K562 (cell line): ENCODE measurements around the gene EFCAB12. TPM values are rescaled to one million over a fixed set of nuclear protein-coding genes. Genes with fewer than 3 reads are reported as not detected.

Source experiments
- BRF1 ChIP-seq: IDR thresholded peaks from 3 replicates; pipeline ENCODE4 v1.6.1; 2011; ENCODE audit warnings: borderline replicate concordance, mild to moderate bottlenecking; ENCODE audit not compliant: insufficient read length; ENCODE audit errors: extremely low read depth
- CCAR2 ChIP-seq: fragments of 200-400 bp; formaldehyde crosslinking; IDR thresholded peaks from 2 replicates; pipeline ENCODE4 v1.6.1; 2017; ENCODE audit warnings: mild to moderate bottlenecking, low read depth, low read length
- DDX20 ChIP-seq: fragments of 450-650 bp; IDR thresholded peaks from 2 replicates; pipeline ENCODE4 v1.6.1; 2016; ENCODE audit warnings: missing genetic modification characterization, low read depth, mild to moderate bottlenecking, missing compliant biosample characterization, moderate library complexity
- HDAC6 ChIP-seq: IDR thresholded peaks from 2 replicates; pipeline ENCODE4 v1.6.1; 2012; ENCODE audit warnings: low read depth, mild to moderate bottlenecking, control low read depth, inconsistent platforms, low read length, moderate library complexity
- HDAC8 ChIP-seq: fragments of 450-650 bp; IDR thresholded peaks from 2 replicates; pipeline ENCODE4 v1.6.1; 2016; ENCODE audit warnings: mild to moderate bottlenecking, missing genetic modification characterization, moderate library complexity, missing compliant biosample characterization
- ILF3 ChIP-seq: fragments of 450-650 bp; IDR thresholded peaks from 2 replicates; pipeline ENCODE4 v1.6.1; 2018; ENCODE audit warnings: antibody characterized with exemption, mild to moderate bottlenecking, moderate library complexity, borderline replicate concordance
- LEF1 ChIP-seq: fragments of 450-650 bp; IDR thresholded peaks from 2 replicates; pipeline ENCODE4 v1.6.1; 2016; ENCODE audit warnings: mild to moderate bottlenecking
- MTA2 ChIP-seq: fragments of 450-650 bp; IDR thresholded peaks from 2 replicates; pipeline ENCODE4 v1.6.1; 2016; ENCODE audit warnings: low read depth
- NCOA1 ChIP-seq: fragments of 450-650 bp; IDR thresholded peaks from 2 replicates; pipeline ENCODE4 v1.6.1; 2016; ENCODE audit warnings: low read depth
- PCBP1 ChIP-seq: fragments of 200-400 bp; formaldehyde crosslinking; IDR thresholded peaks from 2 replicates; pipeline ENCODE4 v1.6.1; 2018; ENCODE audit warnings: mild to moderate bottlenecking, low read depth, low read length; ENCODE audit not compliant: poor library complexity, severe bottlenecking
- PHB2 ChIP-seq: fragments of 450-650 bp; IDR thresholded peaks from 2 replicates; pipeline ENCODE4 v1.6.1; 2017; ENCODE audit warnings: low read depth
- SMARCA4 ChIP-seq: fragments of 450-650 bp; IDR thresholded peaks from 2 replicates; pipeline ENCODE4 v1.6.1; 2016
- SMARCA5 ChIP-seq: fragments of 450-650 bp; IDR thresholded peaks from 2 replicates; pipeline ENCODE4 v1.6.1; 2016
- ZEB2 ChIP-seq: fragments of 450-650 bp; IDR thresholded peaks from 2 replicates; pipeline ENCODE4 v1.6.1; 2016
- ZNF121 ChIP-seq: sonication (generic); formaldehyde crosslinking; conservative IDR thresholded peaks from 2 replicates; pipeline ENCODE4 v1.8.0; 2022; ENCODE audit warnings: missing genetic modification reagents
- polyA plus RNA-seq, 8 experiments: library from polyadenylated mRNA; depleted of rRNA in 4 of 8; stranded (reverse) in 5 of 8; unstranded in 3 of 8; fragments of >200 nt; fragmentation: Nextera tagmentation in 2 of 8; fragmentation: Illumina TruSeq in 1 of 8; extraction: Ambion mirVana in 2 of 8; extraction: Trizol in 1 of 8; gene quantifications; 2 replicates each; pipeline versions ENCODE4 v1.2.1 to v1.2.3, GENCODE V29; 2011 to 2014; ENCODE audit warnings: inconsistent platforms in 1 of 8, missing spikeins in 1 of 8
- total RNA-seq, 7 experiments: library from RNA; depleted of rRNA in 6 of 7; stranded (reverse); fragments of >200 nt in 6 of 7; fragmentation: Illumina TruSeq in 2 of 7; extraction: Trizol in 2 of 7; gene quantifications; 2 replicates each; pipeline versions ENCODE4 v1.2.1 to v1.2.3, GENCODE V29; 2011 to 2021; ENCODE audit warnings: low replicate concordance in 1 of 7
- TF ChIP-seq, protein P1 (sequence below): fragments of 450-650 bp; formaldehyde crosslinking; IDR thresholded peaks from 2 replicates; pipeline ENCODE4 v1.4.0; 2022; ENCODE audit warnings: missing genetic modification characterization
- TF ChIP-seq, protein P2 (sequence below): sonication (generic); formaldehyde crosslinking; IDR thresholded peaks from 2 replicates; pipeline ENCODE4 v1.4.0; 2020; ENCODE audit warnings: mild to moderate bottlenecking, missing genetic modification reagents
- TF ChIP-seq, protein P3 (sequence below), 2 experiments: fragments of 450-650 bp in 1 of 2; IDR thresholded peaks; 2 replicates each; pipeline ENCODE4 v1.6.1; 2011 to 2017; ENCODE audit warnings: low read depth in 2 of 2, antibody characterized with exemption in 1 of 2, borderline replicate concordance in 1 of 2, low read length in 1 of 2, mild to moderate bottlenecking in 1 of 2, mixed read lengths in 1 of 2; ENCODE audit not compliant: control insufficient read depth in 1 of 2
- TF ChIP-seq, protein P4 (sequence below): fragments of 250-450 bp; sonication (Bioruptor Pico); IDR thresholded peaks from 2 replicates; pipeline ENCODE4 v1.5.0; 2022; ENCODE audit warnings: mild to moderate bottlenecking

EFCAB12 gene
- total and polyA plus RNA-seq, 9 of the 15 experiments (the other 6 are each of a cell fraction or from before 2014, with no cell fraction given), result 0.08 to 0.95 (median 0.56) TPM; not detected in 1

DNA sequence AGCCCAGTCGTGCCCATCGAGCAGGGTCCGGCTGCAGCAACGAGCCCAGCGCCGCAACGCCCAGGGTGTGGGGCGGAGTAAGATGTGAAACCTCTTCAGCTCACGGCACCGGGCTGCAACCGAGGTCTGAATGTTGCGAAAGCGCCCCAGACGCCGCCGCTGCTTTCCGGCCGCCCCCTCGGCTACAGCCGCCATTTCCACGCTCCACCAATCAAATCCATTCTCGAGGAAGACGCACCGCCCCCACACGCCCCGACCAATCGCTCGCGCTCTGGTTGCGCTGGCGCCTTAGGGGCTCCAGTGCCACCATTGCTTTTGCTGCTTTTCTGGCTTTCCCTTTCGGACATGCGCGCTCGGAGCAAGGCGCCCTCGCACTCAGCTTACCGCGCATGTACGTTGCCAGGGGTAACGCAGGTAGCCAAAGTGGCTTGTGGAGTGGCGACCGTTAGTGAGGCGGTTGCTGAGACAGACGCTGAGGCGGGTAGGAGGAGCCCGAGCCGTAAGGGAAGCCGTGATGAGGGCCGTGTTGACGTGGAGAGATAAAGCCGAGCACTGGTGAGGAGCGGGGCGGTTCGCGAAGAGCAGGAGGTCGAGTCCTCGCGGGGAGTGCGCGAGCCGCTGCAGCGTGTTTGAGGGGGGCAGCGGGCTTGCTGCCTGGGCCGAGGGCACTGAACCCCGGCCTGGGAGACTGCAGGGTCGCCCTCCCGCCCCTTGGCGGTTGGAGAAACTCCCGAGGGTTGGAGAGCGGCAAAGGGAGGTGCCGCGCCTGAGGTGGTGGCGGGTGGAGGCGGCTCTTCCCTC is 11.6 kb upstream of the EFCAB12 start, which contains the start of the genes IFT122 and MBD4 (continued):
- TF ChIP-seq, protein P1, sequence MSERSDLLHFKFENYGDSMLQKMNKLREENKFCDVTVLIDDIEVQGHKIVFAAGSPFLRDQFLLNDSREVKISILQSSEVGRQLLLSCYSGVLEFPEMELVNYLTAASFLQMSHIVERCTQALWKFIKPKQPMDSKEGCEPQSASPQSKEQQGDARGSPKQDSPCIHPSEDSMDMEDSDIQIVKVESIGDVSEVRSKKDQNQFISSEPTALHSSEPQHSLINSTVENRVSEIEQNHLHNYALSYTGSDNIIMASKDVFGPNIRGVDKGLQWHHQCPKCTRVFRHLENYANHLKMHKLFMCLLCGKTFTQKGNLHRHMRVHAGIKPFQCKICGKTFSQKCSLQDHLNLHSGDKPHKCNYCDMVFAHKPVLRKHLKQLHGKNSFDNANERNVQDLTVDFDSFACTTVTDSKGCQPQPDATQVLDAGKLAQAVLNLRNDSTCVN, result no peak
- TF ChIP-seq CCAR2, result no peak
- TF ChIP-seq PCBP1, result no peak
- TF ChIP-seq, protein P2, sequence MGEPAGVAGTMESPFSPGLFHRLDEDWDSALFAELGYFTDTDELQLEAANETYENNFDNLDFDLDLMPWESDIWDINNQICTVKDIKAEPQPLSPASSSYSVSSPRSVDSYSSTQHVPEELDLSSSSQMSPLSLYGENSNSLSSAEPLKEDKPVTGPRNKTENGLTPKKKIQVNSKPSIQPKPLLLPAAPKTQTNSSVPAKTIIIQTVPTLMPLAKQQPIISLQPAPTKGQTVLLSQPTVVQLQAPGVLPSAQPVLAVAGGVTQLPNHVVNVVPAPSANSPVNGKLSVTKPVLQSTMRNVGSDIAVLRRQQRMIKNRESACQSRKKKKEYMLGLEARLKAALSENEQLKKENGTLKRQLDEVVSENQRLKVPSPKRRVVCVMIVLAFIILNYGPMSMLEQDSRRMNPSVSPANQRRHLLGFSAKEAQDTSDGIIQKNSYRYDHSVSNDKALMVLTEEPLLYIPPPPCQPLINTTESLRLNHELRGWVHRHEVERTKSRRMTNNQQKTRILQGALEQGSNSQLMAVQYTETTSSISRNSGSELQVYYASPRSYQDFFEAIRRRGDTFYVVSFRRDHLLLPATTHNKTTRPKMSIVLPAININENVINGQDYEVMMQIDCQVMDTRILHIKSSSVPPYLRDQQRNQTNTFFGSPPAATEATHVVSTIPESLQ (CRISPR knock-in tag), result no peak
- TF ChIP-seq MTA2, result no peak
- TF ChIP-seq HDAC6, result no peak
- no peak for TF ChIP-seq PHB2
- TF ChIP-seq HDAC8 (tag), result no peak
- TF ChIP-seq, protein P3, sequence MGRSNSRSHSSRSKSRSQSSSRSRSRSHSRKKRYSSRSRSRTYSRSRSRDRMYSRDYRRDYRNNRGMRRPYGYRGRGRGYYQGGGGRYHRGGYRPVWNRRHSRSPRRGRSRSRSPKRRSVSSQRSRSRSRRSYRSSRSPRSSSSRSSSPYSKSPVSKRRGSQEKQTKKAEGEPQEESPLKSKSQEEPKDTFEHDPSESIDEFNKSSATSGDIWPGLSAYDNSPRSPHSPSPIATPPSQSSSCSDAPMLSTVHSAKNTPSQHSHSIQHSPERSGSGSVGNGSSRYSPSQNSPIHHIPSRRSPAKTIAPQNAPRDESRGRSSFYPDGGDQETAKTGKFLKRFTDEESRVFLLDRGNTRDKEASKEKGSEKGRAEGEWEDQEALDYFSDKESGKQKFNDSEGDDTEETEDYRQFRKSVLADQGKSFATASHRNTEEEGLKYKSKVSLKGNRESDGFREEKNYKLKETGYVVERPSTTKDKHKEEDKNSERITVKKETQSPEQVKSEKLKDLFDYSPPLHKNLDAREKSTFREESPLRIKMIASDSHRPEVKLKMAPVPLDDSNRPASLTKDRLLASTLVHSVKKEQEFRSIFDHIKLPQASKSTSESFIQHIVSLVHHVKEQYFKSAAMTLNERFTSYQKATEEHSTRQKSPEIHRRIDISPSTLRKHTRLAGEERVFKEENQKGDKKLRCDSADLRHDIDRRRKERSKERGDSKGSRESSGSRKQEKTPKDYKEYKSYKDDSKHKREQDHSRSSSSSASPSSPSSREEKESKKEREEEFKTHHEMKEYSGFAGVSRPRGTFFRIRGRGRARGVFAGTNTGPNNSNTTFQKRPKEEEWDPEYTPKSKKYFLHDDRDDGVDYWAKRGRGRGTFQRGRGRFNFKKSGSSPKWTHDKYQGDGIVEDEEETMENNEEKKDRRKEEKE (IDR thresholded peaks at IDR 0.05; ENCODE audit: borderline replicate concordance in 1 of 2, control insufficient read depth in 1 of 2, low read depth in 2 of 2, low read length in 1 of 2), result no peak
- TF ChIP-seq SMARCA4, result no peak
- TF ChIP-seq DDX20, result no peak
- TF ChIP-seq ZEB2, result no peak
- TF ChIP-seq ZNF121 (CRISPR knock-in tag), result no peak
- TF ChIP-seq LEF1, result no peak
- TF ChIP-seq ILF3, result no peak
- TF ChIP-seq SMARCA5, result no peak
- no peak for TF ChIP-seq BRF1
- TF ChIP-seq, protein P4, sequence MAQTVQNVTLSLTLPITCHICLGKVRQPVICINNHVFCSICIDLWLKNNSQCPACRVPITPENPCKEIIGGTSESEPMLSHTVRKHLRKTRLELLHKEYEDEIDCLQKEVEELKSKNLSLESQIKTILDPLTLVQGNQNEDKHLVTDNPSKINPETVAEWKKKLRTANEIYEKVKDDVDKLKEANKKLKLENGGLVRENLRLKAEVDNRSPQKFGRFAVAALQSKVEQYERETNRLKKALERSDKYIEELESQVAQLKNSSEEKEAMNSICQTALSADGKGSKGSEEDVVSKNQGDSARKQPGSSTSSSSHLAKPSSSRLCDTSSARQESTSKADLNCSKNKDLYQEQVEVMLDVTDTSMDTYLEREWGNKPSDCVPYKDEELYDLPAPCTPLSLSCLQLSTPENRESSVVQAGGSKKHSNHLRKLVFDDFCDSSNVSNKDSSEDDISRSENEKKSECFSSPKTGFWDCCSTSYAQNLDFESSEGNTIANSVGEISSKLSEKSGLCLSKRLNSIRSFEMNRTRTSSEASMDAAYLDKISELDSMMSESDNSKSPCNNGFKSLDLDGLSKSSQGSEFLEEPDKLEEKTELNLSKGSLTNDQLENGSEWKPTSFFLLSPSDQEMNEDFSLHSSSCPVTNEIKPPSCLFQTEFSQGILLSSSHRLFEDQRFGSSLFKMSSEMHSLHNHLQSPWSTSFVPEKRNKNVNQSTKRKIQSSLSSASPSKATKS (CRISPR knock-in tag), result no peak
- no peak for TF ChIP-seq NCOA1
